NCI-H446 (cell line): ENCODE data around the gene DNAJB5.
"Not testable (repeated sequence)": the region's sequence is repeated elsewhere in the genome, so short reads cannot be mapped to it uniquely, and the experiment has no call there.

Experiments used
- DNase-seq, 2 experiments: peaks; one replicate each; lab custom pipeline; 2025; lab: John Stamatoyannopoulos, UW

Gene DNAJB5

DNA sequence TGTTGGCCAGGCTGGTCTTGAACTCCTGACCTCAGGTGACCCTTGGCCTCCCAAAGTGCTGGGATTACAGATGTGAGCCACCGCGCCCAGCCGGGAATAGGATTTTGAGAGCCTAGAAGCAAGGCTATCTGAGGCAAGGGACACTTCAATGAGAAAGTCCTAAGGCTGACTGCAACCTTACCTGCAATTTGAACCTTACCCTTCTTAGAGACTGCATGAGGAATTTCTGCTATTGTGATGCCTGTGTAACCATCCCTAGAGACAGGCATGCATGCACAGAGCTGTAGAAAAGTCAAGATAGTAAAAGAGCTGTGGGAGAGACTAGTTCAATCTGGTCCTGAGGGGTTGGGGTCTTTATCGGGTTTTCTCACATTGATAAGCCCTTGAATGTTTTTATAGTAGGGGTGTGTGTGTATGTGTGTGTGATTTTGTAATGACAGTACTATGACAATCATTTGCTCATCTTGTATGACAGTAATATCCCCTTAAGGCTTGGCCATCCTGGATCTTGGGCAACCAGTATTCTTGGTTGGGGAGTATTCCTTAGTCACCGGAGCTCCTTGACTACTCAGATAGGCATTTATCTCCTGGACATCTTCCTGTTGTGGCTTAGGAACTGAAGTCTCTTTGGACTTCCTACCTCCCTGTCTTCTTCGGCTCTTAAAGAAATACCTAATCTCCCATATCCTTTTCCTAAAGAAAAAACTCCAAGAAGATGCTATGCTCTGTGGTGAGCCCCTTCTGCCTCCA lies 11.2 kb downstream of the DNAJB5 start:
- DNase-seq: no peak

DNA sequence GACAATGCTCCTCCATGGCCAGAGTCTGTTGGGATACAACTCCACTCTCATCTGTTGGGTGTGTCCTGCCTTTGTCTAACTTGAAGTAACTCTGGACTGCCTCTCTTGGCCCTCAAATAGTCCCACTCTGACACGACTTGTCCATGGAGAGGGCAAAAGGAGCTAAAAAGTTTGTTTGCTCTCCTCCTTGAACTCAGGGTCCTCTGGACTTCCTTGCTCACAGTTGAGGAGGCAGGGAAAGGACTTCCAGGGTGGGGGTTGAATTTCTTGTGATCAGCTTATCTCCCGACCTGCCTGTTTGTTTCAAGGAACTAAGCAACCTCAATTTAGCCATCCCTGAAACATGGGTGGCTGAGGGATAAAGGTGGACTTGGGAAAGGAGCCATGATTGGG lies 11.7 kb downstream of the DNAJB5 start:
- DNase-seq: no peak

DNA sequence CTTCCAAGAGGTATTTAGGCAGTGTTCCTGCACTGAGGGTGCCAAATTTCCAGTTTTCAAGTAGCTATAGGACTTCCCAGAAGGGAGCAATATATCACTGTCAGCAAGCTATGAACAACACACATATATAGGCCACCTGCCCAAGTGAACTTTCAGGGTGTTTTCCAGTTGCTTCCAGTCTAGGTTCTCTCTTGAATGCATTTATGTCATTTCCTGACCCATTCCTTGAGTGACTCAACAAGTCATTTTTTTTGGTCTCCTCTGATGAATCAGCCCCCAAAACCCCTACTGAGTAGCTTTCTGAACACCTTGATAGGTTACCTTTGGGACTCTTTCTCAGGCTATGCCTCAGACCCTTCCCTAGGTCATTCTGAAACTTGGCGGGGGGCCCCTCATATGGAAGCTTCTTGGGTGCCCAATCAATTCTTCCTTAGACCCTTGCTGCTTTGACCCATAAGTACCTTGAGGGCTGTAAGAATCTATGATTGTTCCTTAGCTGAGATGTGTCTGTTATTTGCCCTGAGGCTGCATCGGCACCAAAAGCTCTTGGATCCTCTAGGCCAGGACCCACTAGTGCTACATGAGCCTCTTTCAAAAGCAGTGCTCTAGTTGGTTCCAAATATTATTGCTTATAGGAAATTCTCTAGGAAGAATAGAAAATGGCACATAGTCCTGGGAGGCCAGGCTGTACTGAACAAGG lies 12.4 kb downstream of the DNAJB5 start:
- DNase-seq: no peak

DNA sequence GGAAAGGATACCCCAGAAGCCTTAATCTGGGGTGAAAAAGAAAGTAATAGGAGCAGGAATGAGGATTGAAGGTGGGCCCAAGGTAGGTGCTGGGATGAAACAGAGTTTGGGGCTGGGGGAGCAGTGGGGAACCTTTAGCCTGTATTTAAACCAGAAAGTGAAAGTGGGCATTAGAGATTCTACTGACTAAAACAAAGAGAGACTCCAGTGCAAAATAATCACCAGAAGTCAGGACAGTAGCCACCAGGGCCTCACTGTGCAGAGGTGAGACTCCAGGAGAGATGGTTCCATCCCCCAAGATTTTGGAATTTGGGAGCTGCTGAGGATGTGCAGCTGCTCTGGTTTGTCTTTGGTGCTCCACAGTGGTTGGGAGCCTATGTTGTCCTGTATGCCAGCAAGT lies 13.1 kb downstream of the DNAJB5 start:
- no peak for DNase-seq

DNA sequence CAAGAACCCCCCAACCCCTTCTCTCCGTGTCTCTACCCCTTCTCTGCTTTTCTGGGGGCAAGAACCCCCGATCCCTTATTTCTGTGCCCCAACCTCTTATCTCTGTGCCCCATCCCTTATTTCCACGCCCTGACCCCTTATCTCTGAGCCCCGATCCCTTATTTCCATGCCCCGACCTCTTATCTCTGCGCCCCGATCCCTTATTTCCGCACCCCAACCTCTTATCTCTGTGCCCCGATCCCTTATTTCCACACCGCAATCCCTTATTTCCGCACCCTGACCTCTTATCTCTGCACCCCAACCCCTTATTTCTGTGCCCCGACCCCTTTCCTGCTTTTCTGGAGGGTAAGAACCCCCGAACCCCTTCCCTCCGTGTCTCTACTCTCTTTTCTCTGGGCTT lies 14.8 kb downstream of the DNAJB5 start:
- DNase-seq: not testable (repeated sequence)

DNA sequence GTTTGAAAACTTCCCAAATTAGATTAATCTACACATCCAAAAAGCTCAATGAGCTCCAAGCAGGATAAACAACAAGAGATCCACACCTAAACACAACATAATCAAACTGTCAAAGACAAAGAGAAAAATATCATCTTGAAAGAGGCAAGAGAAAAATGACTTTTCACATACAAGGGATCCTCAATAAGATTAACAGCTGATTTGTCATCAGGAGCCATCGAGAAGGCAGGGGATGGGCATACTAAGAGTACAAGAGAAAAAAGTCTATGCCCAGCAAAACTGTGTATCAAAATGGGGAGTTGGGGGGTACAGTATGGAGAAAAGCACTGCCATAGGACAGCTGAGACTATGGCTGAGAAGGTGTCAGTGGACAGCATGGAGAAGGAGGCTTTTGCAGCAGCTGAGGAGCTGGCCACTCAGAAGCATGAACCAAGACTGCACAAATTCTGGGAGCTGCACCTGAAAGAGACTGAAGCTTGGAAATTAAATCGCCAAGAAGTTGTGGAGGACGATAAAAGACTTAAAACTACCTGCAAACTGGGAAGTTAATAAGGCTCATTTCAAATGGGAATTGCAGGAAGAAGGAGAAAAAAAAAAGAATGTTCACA lies 20.9 kb downstream of the DNAJB5 start:
- no peak for DNase-seq

DNA sequence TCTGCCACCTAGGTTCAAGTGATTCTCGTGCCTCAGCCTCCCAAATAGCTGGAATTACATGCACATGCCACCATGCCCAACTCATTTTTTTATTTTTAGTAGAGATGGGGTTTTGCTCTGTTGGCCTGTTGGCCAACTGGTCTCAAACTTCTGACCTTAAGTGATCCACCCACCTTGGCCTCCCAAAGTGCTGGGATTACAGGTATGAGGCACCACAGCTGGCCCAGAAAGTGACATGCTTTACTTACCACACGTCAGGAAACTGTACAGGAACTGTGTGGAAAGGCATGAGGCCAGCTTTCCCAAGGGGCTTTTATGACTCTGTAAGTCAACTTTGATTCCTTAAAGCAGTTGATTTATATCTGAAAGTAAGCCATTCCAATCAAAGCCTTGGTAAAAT lies 25.0 kb downstream of the DNAJB5 start:
- DNase-seq: no peak

DNA sequence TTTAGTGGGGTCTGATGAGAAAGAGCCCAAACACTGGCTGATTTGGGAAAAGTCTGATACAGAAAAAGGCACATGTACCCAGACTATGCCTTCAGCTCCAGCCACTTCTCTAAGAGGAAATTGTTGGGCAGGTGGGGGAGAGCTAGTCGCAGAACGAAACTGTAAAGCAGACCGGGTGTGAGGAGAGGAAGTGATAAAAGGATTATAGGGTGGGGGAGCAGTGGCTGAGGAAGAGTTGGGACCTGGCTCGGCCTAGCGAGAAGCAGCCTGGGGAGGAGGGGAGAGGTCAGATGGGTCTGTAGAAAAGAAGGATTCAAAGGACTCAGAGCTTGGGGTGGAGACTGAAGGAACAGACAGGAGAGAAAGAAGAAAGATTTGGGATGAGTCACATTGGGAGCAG lies 33.9 kb downstream of the DNAJB5 start:
- not testable (repeated sequence) for DNase-seq

DNA sequence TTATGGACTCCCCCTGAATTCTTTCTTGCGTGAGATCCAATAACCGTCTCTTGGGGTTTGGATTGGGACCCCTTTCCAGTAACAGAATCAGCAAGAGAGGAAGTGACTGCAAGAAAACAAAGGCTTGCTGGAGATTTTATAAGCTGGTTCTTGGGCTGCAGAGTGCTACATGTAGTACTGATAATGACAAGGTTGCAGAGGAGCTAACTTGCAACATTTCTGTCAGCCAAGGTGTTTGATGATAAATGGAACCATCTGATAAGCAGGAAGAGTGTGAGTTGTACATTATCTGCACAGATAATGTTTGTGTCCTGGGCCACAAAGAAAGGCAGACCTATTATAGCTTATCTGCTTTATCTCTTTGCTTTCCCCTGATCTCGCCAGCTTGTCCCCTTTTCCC lies 37.1 kb downstream of the DNAJB5 start:
- DNase-seq: no peak

DNA sequence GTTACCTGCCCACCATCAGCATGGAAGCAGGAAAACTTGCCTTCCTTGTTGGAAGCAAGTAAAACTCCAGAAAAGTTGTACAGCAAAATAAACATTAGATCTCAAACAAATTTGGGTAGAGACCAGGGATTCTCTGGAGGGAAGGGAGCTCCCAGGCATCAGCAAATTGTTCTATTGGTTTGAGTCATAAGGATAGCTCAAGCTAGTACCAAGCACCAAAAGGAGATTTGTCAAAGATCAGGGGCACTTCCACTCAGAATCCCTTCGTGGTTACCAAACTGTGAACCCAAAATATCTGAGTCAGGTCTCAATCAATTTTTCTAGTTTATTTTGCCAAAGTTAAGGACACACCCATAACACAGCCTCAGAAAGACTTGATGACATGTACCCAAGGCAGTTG lies 37.8 kb downstream of the DNAJB5 start:
- no peak for DNase-seq

DNA sequence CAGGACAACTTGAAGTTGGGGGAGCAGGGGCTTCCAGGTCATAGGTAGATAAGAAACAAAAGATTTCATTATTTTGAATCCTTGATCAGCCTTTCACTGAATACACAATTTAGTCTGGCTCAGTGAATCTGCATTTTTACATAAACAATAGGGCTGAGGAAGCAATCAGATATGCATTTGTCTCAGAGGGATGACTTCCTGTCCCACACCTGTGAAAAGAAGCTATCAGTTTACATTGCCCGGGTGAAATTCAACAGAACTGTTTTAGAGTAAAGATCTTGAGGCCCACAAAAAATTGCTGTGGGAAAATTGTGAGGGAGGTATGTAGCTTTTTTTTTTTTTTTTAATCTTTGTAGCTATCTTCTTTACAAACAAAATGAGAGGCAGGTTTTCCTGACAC lies 38.3 kb downstream of the DNAJB5 start:
- no peak for DNase-seq

DNA sequence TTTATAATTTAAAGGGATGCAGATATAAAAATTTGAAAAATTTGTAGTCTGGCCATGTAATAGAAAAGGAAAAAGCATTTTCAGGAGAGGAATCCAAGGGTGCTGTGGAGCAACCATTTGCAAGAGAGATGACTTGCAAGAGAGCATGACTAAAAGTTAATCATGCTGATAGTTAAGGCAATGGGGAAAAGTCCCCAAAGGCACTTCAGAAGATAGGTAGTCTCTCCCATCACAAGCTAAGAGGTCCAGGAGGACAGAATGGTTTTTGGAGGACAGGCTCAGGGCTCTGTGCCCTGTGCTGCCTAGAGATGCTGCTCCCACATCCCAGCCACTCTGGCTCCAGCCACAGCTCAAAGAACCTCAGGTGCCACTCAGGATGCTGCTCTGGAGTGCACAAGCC lies 38.8 kb downstream of the DNAJB5 start:
- no peak for DNase-seq

DNA sequence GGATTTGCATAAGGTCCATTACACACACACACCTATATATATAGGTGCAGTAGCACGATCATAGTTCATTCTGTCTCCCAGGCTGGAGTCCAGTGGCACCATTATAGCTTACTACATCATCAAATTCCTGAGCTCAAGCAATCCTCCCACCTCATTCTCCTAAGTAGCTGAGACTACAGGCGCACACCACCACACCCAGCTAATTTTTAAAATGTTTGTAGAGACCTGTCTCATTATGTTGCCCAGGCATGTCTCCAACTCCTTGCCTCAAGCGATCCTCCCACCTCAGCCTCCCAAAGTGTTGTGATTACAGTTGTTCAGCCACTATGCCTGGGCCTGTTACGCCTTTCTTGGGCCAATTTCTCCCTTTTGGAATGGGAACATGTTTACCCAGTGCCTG lies 39.7 kb downstream of the DNAJB5 start:
- no peak for DNase-seq

DNA sequence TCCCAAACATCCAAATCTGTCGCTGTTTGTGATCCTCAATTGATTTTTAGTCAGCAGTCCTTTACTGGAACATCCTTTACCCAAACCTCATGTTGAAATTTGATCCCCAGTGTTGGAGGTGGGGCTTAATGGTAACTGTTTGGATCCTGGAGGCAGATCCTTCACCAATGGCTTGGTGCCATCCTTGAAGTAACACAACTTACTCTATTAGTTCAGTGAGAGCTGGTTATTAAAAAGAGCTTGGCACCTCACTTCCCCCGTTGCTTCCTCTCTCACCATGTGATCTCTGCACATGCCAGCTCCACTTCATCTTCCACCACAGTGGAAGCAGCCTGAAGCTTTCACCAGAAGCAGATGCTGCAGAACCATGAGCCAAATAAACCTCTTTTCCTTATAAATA lies 40.3 kb downstream of the DNAJB5 start:
- no peak for DNase-seq

DNA sequence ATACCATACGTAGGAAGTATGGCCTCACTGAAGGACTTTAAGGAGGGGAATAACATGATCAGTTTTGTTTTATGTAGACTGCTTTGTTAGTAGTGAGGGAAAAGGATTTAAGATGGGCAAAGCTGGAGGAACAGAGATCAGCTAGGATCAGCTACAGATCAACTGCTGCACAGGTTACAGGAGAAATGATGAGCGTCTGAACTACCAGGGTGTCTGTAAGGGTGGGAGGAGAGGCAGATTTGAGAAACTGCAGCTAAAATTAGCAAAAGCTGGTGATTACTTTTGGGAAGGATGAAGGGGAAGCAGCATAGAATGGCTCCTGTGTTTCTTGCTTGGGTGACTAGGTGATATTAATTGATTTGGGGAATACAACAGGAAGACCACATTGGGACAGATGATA lies 43.6 kb downstream of the DNAJB5 start:
- DNase-seq: no peak

DNA sequence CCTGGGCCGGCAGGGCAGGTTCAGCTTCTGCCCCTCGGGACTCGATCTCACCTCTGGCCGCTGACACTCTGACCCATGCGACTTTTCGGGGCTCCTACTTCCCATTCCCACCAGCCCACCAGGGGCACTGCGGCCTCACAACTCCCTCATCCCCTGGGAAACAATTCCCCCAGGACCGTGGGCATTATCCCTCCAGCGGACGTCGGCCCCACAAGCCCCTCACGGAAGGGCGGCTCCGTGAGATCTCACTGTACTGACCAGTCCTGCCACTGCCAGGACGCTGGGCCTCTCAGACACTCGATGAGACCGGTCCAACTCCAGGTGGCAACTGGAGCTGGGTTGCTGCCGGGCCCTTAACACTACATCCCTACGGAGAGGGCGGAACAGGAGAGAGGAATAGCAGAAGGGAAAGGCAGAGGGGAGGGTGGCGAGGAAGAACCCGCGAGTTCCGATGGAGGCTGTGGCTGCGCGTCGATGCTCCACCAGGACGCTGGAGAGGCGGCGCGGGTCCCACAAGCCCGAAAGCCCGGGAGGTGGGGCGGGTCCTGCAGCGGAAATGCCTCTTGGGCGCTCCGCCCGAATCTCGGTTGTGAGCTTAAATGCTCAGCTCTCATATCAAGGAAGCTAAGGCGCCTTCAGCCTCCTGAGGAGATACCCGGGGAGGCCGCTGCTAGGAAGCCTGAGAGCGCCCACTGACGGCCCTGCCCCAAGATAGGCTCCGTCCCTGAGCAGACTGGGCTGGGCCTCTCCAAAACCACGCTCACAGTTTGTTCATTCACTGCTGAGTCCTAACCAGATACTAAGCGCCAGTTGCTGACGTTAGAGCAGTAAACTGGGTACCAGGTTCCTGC lies 46.5 kb downstream of the DNAJB5 start:
- no peak for DNase-seq

DNA sequence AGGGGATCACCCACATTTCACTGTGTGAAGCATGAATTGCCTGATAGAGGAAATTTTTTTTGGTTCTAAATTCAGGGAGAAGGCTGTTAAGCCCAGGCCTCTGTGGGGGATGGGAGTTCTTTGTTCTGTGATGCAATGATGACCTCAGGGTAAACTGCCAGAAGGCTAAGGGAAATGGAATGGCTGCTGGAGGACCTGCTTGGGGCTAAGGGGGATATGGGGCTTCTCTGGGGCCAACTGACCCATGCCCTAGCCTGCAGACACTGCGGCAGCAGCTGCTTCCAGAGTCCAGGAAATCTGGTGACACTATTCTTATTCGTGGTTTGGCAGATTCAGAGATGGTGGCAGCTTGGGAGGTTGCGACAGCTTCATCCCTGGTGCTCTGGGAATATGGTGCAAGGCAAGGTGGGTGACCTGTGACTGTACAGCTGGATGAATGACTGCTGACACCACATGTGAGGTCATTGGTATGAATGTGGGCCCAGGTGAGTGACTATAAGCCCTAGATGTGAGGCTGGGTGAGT lies 52.6 kb downstream of the DNAJB5 start:
- DNase-seq: no peak

DNA sequence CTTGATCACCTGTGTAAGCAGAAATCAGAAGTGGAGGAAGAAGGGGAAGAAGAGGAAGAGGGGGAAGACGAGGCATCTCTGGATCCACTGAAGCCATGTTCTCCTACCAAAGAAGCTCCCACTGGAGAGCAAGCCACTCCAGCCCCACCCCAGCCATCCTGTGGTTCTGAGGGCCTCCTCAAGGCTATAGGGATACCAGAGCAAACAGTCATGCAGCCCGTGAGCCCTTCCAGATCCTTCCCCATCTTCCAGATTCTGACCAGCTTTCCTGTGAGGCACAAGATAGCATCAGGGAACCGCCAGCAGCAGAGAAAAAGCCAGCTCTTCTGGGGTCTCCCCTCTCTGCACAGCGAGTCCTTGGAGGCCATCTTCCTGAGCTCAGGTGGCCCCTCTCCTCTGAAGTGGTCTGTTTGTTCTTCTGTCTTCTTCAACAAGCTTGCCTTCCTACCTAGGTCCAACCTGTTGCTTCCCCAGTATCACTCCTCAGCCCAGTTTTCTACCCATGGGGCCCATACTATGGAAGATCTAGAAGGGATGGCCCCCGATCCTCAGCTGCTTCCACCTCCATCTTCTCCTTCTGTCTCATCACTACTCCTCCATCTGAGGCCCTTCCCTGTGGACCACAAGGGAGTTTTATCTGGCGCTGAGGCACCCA lies 53.5 kb downstream of the DNAJB5 start:
- DNase-seq: no peak

DNA sequence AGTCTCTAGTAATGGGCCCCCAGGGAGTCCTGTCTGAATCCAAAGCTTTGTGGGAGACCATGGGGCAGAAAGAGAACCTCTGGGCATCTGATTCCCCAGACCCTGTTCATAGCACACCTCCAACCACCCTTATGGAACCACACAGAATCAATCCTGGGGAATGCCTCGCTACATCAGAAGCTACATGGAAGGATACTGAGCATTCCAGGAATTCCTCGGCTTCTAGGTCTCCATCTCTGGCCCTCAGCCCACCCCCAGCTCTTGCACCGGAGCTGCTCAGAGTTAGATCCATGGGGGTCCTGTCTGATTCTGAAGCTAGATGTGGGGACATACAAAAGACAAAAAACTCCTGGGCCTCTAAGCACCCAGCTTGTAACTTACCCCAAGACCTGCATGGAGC lies 54.5 kb downstream of the DNAJB5 start:
- no peak for DNase-seq
